Measurements from ENCODE around the gene SCARB2.

GRCh38 chr4:76219299-76220055, 5.9 kb upstream of the SCARB2 start:
- TF ChIP-seq EZH2 (IDR thresholded peaks at IDR 0.05; ENCODE audit: borderline replicate concordance) (no peak), CTCF (IDR thresholded peaks at IDR 0.05; ENCODE audit: poor library complexity) (no peak)
